ENCODE measurements around the gene PHLDA2.

PHLDA2 gene

GRCh38 chr11:2955906-2956476 is 26.8 kb upstream of the PHLDA2 start:
- H4K91ac ChIP-seq (ENCODE audit: low read depth, low read length, poor library complexity) = no peak overlapping the region
- no peak overlapping the region for H2AK5ac ChIP-seq (ENCODE audit: low read depth, low read length)
- H4K8ac ChIP-seq (ENCODE audit: low read depth, low read length) = no peak overlapping the region
- H3K4me1 ChIP-seq (ENCODE audit: control insufficient read depth in 2 of 2, insufficient read depth in 1 of 2, low read depth in 1 of 2, low read length in 2 of 2) = peaks cover 0 to 4% of the 10 kb centered on the region in 2 donors
- no peak overlapping the region for H3K4ac ChIP-seq (ENCODE audit: low read length)
- H3K23ac ChIP-seq (ENCODE audit: low read depth, low read length, poor library complexity) = no peak overlapping the region
- no peak overlapping the region for H3K4me2 ChIP-seq (ENCODE audit: insufficient read depth, low read length, poor library complexity, severe bottlenecking)
- DNase-seq (ENCODE audit: low spot score) = no peak
- no peak overlapping the region for H2BK12ac ChIP-seq (ENCODE audit: low read length)
- no peak overlapping the region for H3K27ac ChIP-seq (replicated peaks; ENCODE audit: low read length)
- H2AFZ ChIP-seq (ENCODE audit: low read length) = no peak overlapping the region
- H2BK15ac ChIP-seq (ENCODE audit: low read length) = no peak overlapping the region
- H3K9ac ChIP-seq (ENCODE audit: low read depth, low read length, poor library complexity) = no peak overlapping the region
- no peak overlapping the region for H3K4me3 ChIP-seq (ENCODE audit: low read length in 2 of 2)
- H3K36me3 ChIP-seq (replicated peaks in 1 of 2; ENCODE audit: control insufficient read depth in 2 of 2, insufficient read depth in 2 of 2, low read length in 2 of 2) = peaks cover 61 to 100% of the 10 kb centered on the region in 2 donors
- WGBS, 2 donors (ENCODE audit: extremely low coverage in 2 of 2, insufficient read length in 2 of 2, insufficient replicate concordance in 1 of 2) = no CpG with 5 or more reads among the region's 6 CpGs
- no peak overlapping the region for H2BK5ac ChIP-seq (ENCODE audit: low read length)
- peaks cover 6% of the 10 kb centered on the region for H3K79me1 ChIP-seq (ENCODE audit: low read depth, low read length)
- peaks cover 0 to 2% (median 0%) of the 10 kb centered on the region in 3 experiments for H3K27me3 ChIP-seq (ENCODE audit: control insufficient read depth in 3 of 3, insufficient read depth in 3 of 3, low read depth in 1 of 3, low read length in 3 of 3)
- no peak overlapping the region for H3K14ac ChIP-seq (ENCODE audit: low read length)
- H2BK120ac ChIP-seq (ENCODE audit: low read depth, low read length) = no peak overlapping the region
- no peak overlapping the region for H3K18ac ChIP-seq (ENCODE audit: low read length)
- no peaks in the 10 kb centered on the region for H3K9me3 ChIP-seq (replicated peaks in 1 of 2; ENCODE audit: control insufficient read depth in 2 of 2, insufficient read depth in 1 of 2, low read depth in 1 of 2, low read length in 2 of 2)

DNA sequence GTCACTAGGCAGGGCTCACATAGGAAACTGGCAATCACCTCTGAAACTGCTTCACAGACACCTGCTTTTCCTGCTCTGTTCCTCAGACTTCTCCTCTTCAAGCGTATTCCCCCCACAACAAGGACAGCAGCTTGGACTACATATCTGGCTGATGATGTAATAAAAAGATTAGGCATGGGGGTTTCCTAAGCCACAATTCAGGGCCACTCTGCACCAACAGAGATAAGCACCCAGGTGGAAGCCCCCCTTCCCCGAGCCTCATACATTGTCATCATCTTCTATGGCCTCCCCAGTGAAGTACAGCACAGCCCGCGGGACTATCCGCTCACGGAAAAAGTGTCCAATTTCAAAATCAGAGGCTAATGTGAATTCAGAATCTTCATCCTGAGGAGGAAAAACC is 25.0 kb upstream of the PHLDA2 start:
- Histone ChIP-seq H2BK12ac (ENCODE audit: low read length) (no peak overlapping the region), H3K4me3 (ENCODE audit: low read length in 2 of 2) (no peak overlapping the region), H2AFZ (ENCODE audit: low read length) (no peak overlapping the region), H3K27ac (replicated peaks; ENCODE audit: low read length) (no peak overlapping the region), H3K14ac (ENCODE audit: low read length) (no peak overlapping the region), H3K4ac (ENCODE audit: low read length) (no peak overlapping the region), H3K79me1 (ENCODE audit: low read depth, low read length) (peaks cover 3% of the 10 kb centered on the region), H4K91ac (ENCODE audit: low read depth, low read length, poor library complexity) (no peak overlapping the region), H3K9ac (ENCODE audit: low read depth, low read length, poor library complexity) (no peak overlapping the region), H3K18ac (ENCODE audit: low read length) (no peak overlapping the region), H2BK15ac (ENCODE audit: low read length) (no peak overlapping the region), H3K4me2 (ENCODE audit: insufficient read depth, low read length, poor library complexity, severe bottlenecking) (no peak overlapping the region), H3K27me3 (ENCODE audit: control insufficient read depth in 3 of 3, insufficient read depth in 3 of 3, low read depth in 1 of 3, low read length in 3 of 3) (peaks cover 0 to 2% (median 0%) of the 10 kb centered on the region in 3 experiments), H2AK5ac (ENCODE audit: low read depth, low read length) (no peak overlapping the region), H3K36me3 (replicated peaks in 1 of 2; ENCODE audit: control insufficient read depth in 2 of 2, insufficient read depth in 2 of 2, low read length in 2 of 2) (peaks cover 60 to 100% of the 10 kb centered on the region in 2 donors), H3K23ac (ENCODE audit: low read depth, low read length, poor library complexity) (no peak overlapping the region), H2BK5ac (ENCODE audit: low read length) (no peak overlapping the region), H3K4me1 (ENCODE audit: control insufficient read depth in 2 of 2, insufficient read depth in 1 of 2, low read depth in 1 of 2, low read length in 2 of 2) (peaks cover 0 to 4% of the 10 kb centered on the region in 2 donors), H4K8ac (ENCODE audit: low read depth, low read length) (no peak overlapping the region), H3K9me3 (replicated peaks in 1 of 2; ENCODE audit: control insufficient read depth in 2 of 2, insufficient read depth in 1 of 2, low read depth in 1 of 2, low read length in 2 of 2) (no peaks in the 10 kb centered on the region), H2BK120ac (ENCODE audit: low read depth, low read length) (no peak overlapping the region)
- no CpG with 5 or more reads among the region's 6 CpGs for WGBS, 2 donors (ENCODE audit: extremely low coverage in 2 of 2, insufficient read length in 2 of 2, insufficient replicate concordance in 1 of 2)
- DNase-seq (ENCODE audit: low spot score) = no peak

GRCh38 chr11:2952290-2952689 is 23.1 kb upstream of the PHLDA2 start:
- Histone ChIP-seq H2BK120ac (ENCODE audit: low read depth, low read length) (no peak overlapping the region), H3K9me3 (replicated peaks in 1 of 2; ENCODE audit: control insufficient read depth in 2 of 2, insufficient read depth in 1 of 2, low read depth in 1 of 2, low read length in 2 of 2) (no peaks in the 10 kb centered on the region), H3K36me3 (replicated peaks in 1 of 2; ENCODE audit: control insufficient read depth in 2 of 2, insufficient read depth in 2 of 2, low read length in 2 of 2) (peaks cover 51 to 100% of the 10 kb centered on the region in 2 donors), H2BK12ac (ENCODE audit: low read length) (no peak overlapping the region), H4K91ac (ENCODE audit: low read depth, low read length, poor library complexity) (no peak overlapping the region), H4K8ac (ENCODE audit: low read depth, low read length) (no peak overlapping the region), H3K27me3 (ENCODE audit: control insufficient read depth in 3 of 3, insufficient read depth in 3 of 3, low read depth in 1 of 3, low read length in 3 of 3) (peaks cover 0 to 2% (median 0%) of the 10 kb centered on the region in 3 experiments), H3K4me1 (ENCODE audit: control insufficient read depth in 2 of 2, insufficient read depth in 1 of 2, low read depth in 1 of 2, low read length in 2 of 2) (peaks cover 0 to 4% of the 10 kb centered on the region in 2 donors), H2BK5ac (ENCODE audit: low read length) (no peak overlapping the region), H3K4ac (ENCODE audit: low read length) (no peak overlapping the region), H3K4me2 (ENCODE audit: insufficient read depth, low read length, poor library complexity, severe bottlenecking) (no peak overlapping the region), H2AK5ac (ENCODE audit: low read depth, low read length) (no peak overlapping the region), H2AFZ (ENCODE audit: low read length) (no peak overlapping the region), H3K27ac (replicated peaks; ENCODE audit: low read length) (no peak overlapping the region), H3K14ac (ENCODE audit: low read length) (no peak overlapping the region), H3K9ac (ENCODE audit: low read depth, low read length, poor library complexity) (no peak overlapping the region), H3K79me1 (ENCODE audit: low read depth, low read length) (no peaks in the 10 kb centered on the region), H3K4me3 (ENCODE audit: low read length in 2 of 2) (no peak overlapping the region), H2BK15ac (ENCODE audit: low read length) (no peak overlapping the region), H3K18ac (ENCODE audit: low read length) (no peak overlapping the region), H3K23ac (ENCODE audit: low read depth, low read length, poor library complexity) (no peak overlapping the region)
- WGBS, 2 donors (ENCODE audit: extremely low coverage in 2 of 2, insufficient read length in 2 of 2, insufficient replicate concordance in 1 of 2) = no CpG with 5 or more reads among the region's 6 CpGs
- no peak for DNase-seq (ENCODE audit: low spot score)

- Histone ChIP-seq H2AK5ac (ENCODE audit: low read depth, low read length) (no peak overlapping the region), H3K27me3 (ENCODE audit: control insufficient read depth in 3 of 3, insufficient read depth in 3 of 3, low read depth in 1 of 3, low read length in 3 of 3) (peaks cover 0 to 2% (median 0%) of the 10 kb centered on the region in 3 experiments), H4K91ac (ENCODE audit: low read depth, low read length, poor library complexity) (no peak overlapping the region), H2BK15ac (ENCODE audit: low read length) (no peak overlapping the region), H3K18ac (ENCODE audit: low read length) (no peak overlapping the region), H3K9ac (ENCODE audit: low read depth, low read length, poor library complexity) (peak overlapping the region; percentile 56), H3K4me1 (ENCODE audit: control insufficient read depth in 2 of 2, insufficient read depth in 1 of 2, low read depth in 1 of 2, low read length in 2 of 2) (peaks cover 0 to 5% of the 10 kb centered on the region in 2 donors), H3K23ac (ENCODE audit: low read depth, low read length, poor library complexity) (no peak overlapping the region), H2BK120ac (ENCODE audit: low read depth, low read length) (no peak overlapping the region), H2BK5ac (ENCODE audit: low read length) (no peak overlapping the region), H3K4me2 (ENCODE audit: insufficient read depth, low read length, poor library complexity, severe bottlenecking) (no peak overlapping the region), H3K9me3 (replicated peaks in 1 of 2; ENCODE audit: control insufficient read depth in 2 of 2, insufficient read depth in 1 of 2, low read depth in 1 of 2, low read length in 2 of 2) (no peaks in the 10 kb centered on the region), H4K8ac (ENCODE audit: low read depth, low read length) (no peak overlapping the region), H3K14ac (ENCODE audit: low read length) (no peak overlapping the region), H2BK12ac (ENCODE audit: low read length) (no peak overlapping the region), H3K27ac (replicated peaks; ENCODE audit: low read length) (no peak overlapping the region), H3K36me3 (replicated peaks in 1 of 2; ENCODE audit: control insufficient read depth in 2 of 2, insufficient read depth in 2 of 2, low read length in 2 of 2) (peaks cover 55 to 100% of the 10 kb centered on the region in 2 donors), H3K4ac (ENCODE audit: low read length) (no peak overlapping the region), H2AFZ (ENCODE audit: low read length) (no peak overlapping the region), H3K79me1 (ENCODE audit: low read depth, low read length) (no peaks in the 10 kb centered on the region), H3K4me3 (ENCODE audit: low read length in 2 of 2) (peak overlapping the region in 1 of 2 donors; percentile 11)
- DNase-seq (ENCODE audit: low spot score) = no peak
- no CpG with 5 or more reads among the region's 9 CpGs for WGBS, 2 donors (ENCODE audit: extremely low coverage in 2 of 2, insufficient read length in 2 of 2, insufficient replicate concordance in 1 of 2)
Observed at GRCh38 chr11:2951231-2952110, 22.3 kb upstream of the PHLDA2 start.
